Measurements from ENCODE around the gene HEYL. TPM values are rescaled to one million over a fixed set of nuclear protein-coding genes. Genes with fewer than 3 reads are reported as not detected.
"Not testable (repeated sequence)": the region's sequence is repeated elsewhere in the genome, so short reads cannot be mapped to it uniquely, and the experiment has no call there.

The HEYL gene
- total and polyA plus RNA-seq, 9 of the 15 experiments (the other 6 are each of a cell fraction or from before 2014, with no cell fraction given) = 0.13 to 0.89 (median 0.25) TPM

GRCh38 chr1:39603677-39604076, 35.8 kb downstream of the HEYL start:
- POLR2A ChIA-PET = interaction anchor here (0.6 to 1.9 kb wide), 4 partner anchors 11 to 194 kb away, joined by 3 to 6 read pairs (median 4); no protein-coding TSS in a partner anchor

More at GRCh38 chr1:39603677-39604076, 35.8 kb downstream of the HEYL start:
- BruUV-seq (replicated peaks); H3K9me3 ChIP-seq (replicated peaks; ENCODE audit: control insufficient read depth, insufficient read depth, low read depth, low read length); CTCF ChIA-PET (ENCODE audit: low intra/inter-chr PET ratio); H2AFZ ChIP-seq (ENCODE audit: low read depth, low read length); H3K4me3 ChIP-seq; DNase-seq (ENCODE audit: extremely low read depth in 1 of 4, low spot score in 3 of 4); H3K27me3 ChIP-seq (ENCODE audit: control insufficient read depth in 2 of 2, insufficient read depth in 2 of 2, low read length in 2 of 2); FAIRE-seq; H3K36me3 ChIP-seq (ENCODE audit: control insufficient read depth, insufficient read depth, low read length); in situ Hi-C loops (cut with MboI); H3K9ac ChIP-seq (ENCODE audit: insufficient read depth in 1 of 2, low read depth in 2 of 2, low read length in 2 of 2); H4K20me1 ChIP-seq (replicated peaks; ENCODE audit: control insufficient read depth, insufficient read depth, low read length); H3K79me2 ChIP-seq (ENCODE audit: control insufficient read depth, insufficient read depth, low read length); ATAC-seq; H3K4me2 ChIP-seq (ENCODE audit: insufficient read depth, low read length); H3K9me1 ChIP-seq (ENCODE audit: control insufficient read depth, insufficient read depth, low read length); H3K27ac ChIP-seq (ENCODE audit: extremely low read depth, low read depth, low read length); intact Hi-C loops (cut with micrococcal nuclease); H3K4me1 ChIP-seq (replicated peaks in 1 of 2; ENCODE audit: control insufficient read depth in 2 of 2, insufficient read depth in 2 of 2, low read length in 2 of 2): not testable (repeated sequence)
- 20% methylated on average over 3 of the region's 3 CpGs for WGBS (ENCODE audit: insufficient coverage, low coverage, missing lambda C conversion rate)
- TF ChIP-seq FOS (IDR thresholded peaks at IDR 0.05; ENCODE audit: extremely low read depth, insufficient read length) (peak; percentile 27), NFYB (IDR thresholded peaks at IDR 0.05; ENCODE audit: extremely low read depth, insufficient read length) (peak; percentile 88), ZNF407 (IDR thresholded peaks at IDR 0.05; ENCODE audit: low read depth) (peak; percentile 22; the same call in 1 of the 2 replicates)

Data from K562 (cell line).